IMR-90 (cell line): ENCODE results near the gene MAP3K15. TPM values are rescaled to one million over a fixed set of nuclear protein-coding genes. Genes with fewer than 3 reads are reported as not detected.

Experiments
- ATAC-seq: fragments of 200-7000 bp; cut with Tn5 transposase; 2 replicates; pipeline ENCODE4 v1.9.1; 2020; ENCODE audit warnings: low read depth, mild to moderate bottlenecking, moderate library complexity
- BruUV-seq: library from RNA; stranded (reverse); fragments of 400-500 nt; replicated peaks from 2 replicates; lab custom pipeline; 2021; lab: Mats Ljungman, UMichigan
- CTCF ChIA-PET: fragments of 300-600 bp; formaldehyde crosslinking; extraction: SDS; loops from one replicate; lab custom pipeline; 2021; ENCODE audit warnings: antibody characterized with exemption; lab: Yijun Ruan, JAX
- POLR2A ChIA-PET: fragments of 300-600 bp; sonication (Branson Sonifier 250); formaldehyde crosslinking; loops from one replicate; lab custom pipeline; 2022; ENCODE audit warnings: antibody characterized with exemption; ENCODE audit not compliant: unreplicated experiment; lab: Charles Lee
- DNase-seq: peaks from one replicate; pipeline ENCODE4 v3.0.0; 2013
- H2AFZ ChIP-seq: replicated peaks from 2 replicates; pipeline ENCODE3; 2013; ENCODE audit warnings: low read length, mild to moderate bottlenecking; ENCODE audit not compliant: poor library complexity
- H2AK5ac ChIP-seq: 2 replicates; pipeline ENCODE4 v1.6.1; 2013; ENCODE audit warnings: low read depth, low read length, inconsistent platforms
- H2AK9ac ChIP-seq: replicated peaks from 2 replicates; pipeline ENCODE3; 2013; ENCODE audit warnings: mild to moderate bottlenecking, low read depth, low read length, moderate library complexity; ENCODE audit not compliant: poor library complexity
- H2BK120ac ChIP-seq: 2 replicates; pipeline ENCODE4 v1.6.1; 2013; ENCODE audit warnings: low read depth, low read length, inconsistent platforms
- H2BK15ac ChIP-seq: 3 replicates; pipeline ENCODE4 v1.6.1; 2013; ENCODE audit warnings: low read depth, low read length, inconsistent platforms
- H2BK20ac ChIP-seq: 2 replicates; pipeline ENCODE4 v1.6.1; 2013; ENCODE audit warnings: low read depth, mild to moderate bottlenecking, inconsistent platforms, low read length, moderate library complexity
- H2BK5ac ChIP-seq: 2 replicates; pipeline ENCODE4 v1.6.1; 2013; ENCODE audit warnings: mild to moderate bottlenecking, low read depth, low read length, inconsistent platforms; ENCODE audit not compliant: poor library complexity, severe bottlenecking
- H3K14ac ChIP-seq: replicated peaks from 2 replicates; pipeline ENCODE4 v1.6.1; 2013; ENCODE audit warnings: low read depth, low read length, inconsistent platforms
- H3K18ac ChIP-seq: 2 replicates; pipeline ENCODE4 v1.6.1; 2013; ENCODE audit warnings: low read depth, low read length, control low read depth
- H3K23ac ChIP-seq: 2 replicates; pipeline ENCODE4 v1.6.1; 2013; ENCODE audit warnings: low read depth, low read length, inconsistent platforms
- H3K27ac ChIP-seq: 2 replicates; pipeline ENCODE4 v1.5.1; 2013; ENCODE audit warnings: mild to moderate bottlenecking, control low read depth, low read length; ENCODE audit not compliant: insufficient read depth
- H3K27me3 ChIP-seq: 2 replicates; pipeline ENCODE4 v1.6.1; 2013; ENCODE audit warnings: low read length; ENCODE audit not compliant: control insufficient read depth, insufficient read depth
- H3K36me3 ChIP-seq: 2 replicates; pipeline ENCODE4 v1.6.1; 2013; ENCODE audit warnings: low read length, mixed read lengths; ENCODE audit not compliant: control insufficient read depth, insufficient read depth
- H3K4ac ChIP-seq: 2 replicates; pipeline ENCODE4 v1.6.1; 2013; ENCODE audit warnings: low read depth, low read length, inconsistent platforms
- H3K4me1 ChIP-seq: 2 replicates; pipeline ENCODE4 v1.6.1; 2013; ENCODE audit warnings: low read length, mixed read lengths; ENCODE audit not compliant: control insufficient read depth, insufficient read depth
- H3K4me2 ChIP-seq: 2 replicates; pipeline ENCODE4 v1.6.1; 2013; ENCODE audit warnings: low read depth, mild to moderate bottlenecking, control low read depth, low read length, moderate library complexity
- H3K4me3 ChIP-seq: 2 replicates; pipeline ENCODE4 v1.5.1; 2013; ENCODE audit warnings: low read depth, mild to moderate bottlenecking, control low read depth, low read length, moderate library complexity; ENCODE audit not compliant: insufficient read depth
- H3K56ac ChIP-seq: 2 replicates; pipeline ENCODE4 v1.6.1; 2013; ENCODE audit warnings: low read length, inconsistent platforms; ENCODE audit not compliant: insufficient read depth; ENCODE audit errors: extremely low read depth
- H3K79me1 ChIP-seq, 2 experiments: 2 replicates each; pipeline ENCODE4 v1.6.1; 2013; ENCODE audit warnings: low read length in 2 of 2, inconsistent platforms in 1 of 2, low read depth in 1 of 2
- H3K9ac ChIP-seq: 2 replicates; pipeline ENCODE4 v1.6.1; 2013; ENCODE audit warnings: low read depth, low read length, control low read depth
- H3K9me1 ChIP-seq: 2 replicates; pipeline ENCODE4 v1.6.1; 2013; ENCODE audit warnings: low read length, inconsistent platforms; ENCODE audit not compliant: insufficient read depth
- H3K9me3 ChIP-seq: 2 replicates; pipeline ENCODE4 v1.6.1; 2013; ENCODE audit warnings: low read length; ENCODE audit not compliant: control insufficient read depth, insufficient read depth
- H4K20me1 ChIP-seq: 2 replicates; pipeline ENCODE4 v1.6.1; 2013; ENCODE audit warnings: low read length, inconsistent platforms; ENCODE audit not compliant: insufficient read depth
- H4K5ac ChIP-seq: 2 replicates; pipeline ENCODE4 v1.6.1; 2013; ENCODE audit warnings: mild to moderate bottlenecking, low read depth, low read length, control low read depth
- H4K8ac ChIP-seq, 2 experiments: 2 replicates each; pipeline ENCODE4 v1.6.1; 2013; ENCODE audit warnings: low read depth in 2 of 2, low read length in 2 of 2, control low read depth in 1 of 2, inconsistent platforms in 1 of 2
- H4K91ac ChIP-seq: 2 replicates; pipeline ENCODE4 v1.6.1; 2013; ENCODE audit warnings: low read depth, low read length, inconsistent platforms; ENCODE audit not compliant: insufficient read depth
- BHLHE40 ChIP-seq: fragments of 150-350 bp; IDR thresholded peaks from 2 replicates; pipeline ENCODE4 v1.6.1; 2016; ENCODE audit warnings: mild to moderate bottlenecking, low read depth, low read length
- CHD1 ChIP-seq: IDR thresholded peaks from 2 replicates; pipeline ENCODE4 v1.6.1; 2012; ENCODE audit warnings: low read depth, low read length, improper control_type of control experiment
- MAFK ChIP-seq: IDR thresholded peaks from 2 replicates; pipeline ENCODE4 v1.6.1; 2012; ENCODE audit warnings: low read depth, low read length, improper control_type of control experiment
- RAD21 ChIP-seq: IDR thresholded peaks from 2 replicates; pipeline ENCODE4 v1.6.1; 2012; ENCODE audit warnings: low read length, improper control_type of control experiment
- RCOR1 ChIP-seq: IDR thresholded peaks from 2 replicates; pipeline ENCODE4 v1.6.1; 2012; ENCODE audit warnings: mild to moderate bottlenecking, low read length, improper control_type of control experiment; ENCODE audit not compliant: insufficient replicate concordance
- SMC3 ChIP-seq: fragments of 150-350 bp; IDR thresholded peaks from 2 replicates; pipeline ENCODE4 v1.6.1; 2016; ENCODE audit warnings: low read depth, mild to moderate bottlenecking, antibody characterized with exemption, low read length, moderate library complexity
- WGBS, 2 experiments: methylation state at CpG; one replicate each; pipeline versions ENCODE4 v1.1.5 to v1.1.7; 2013; ENCODE audit warnings: missing lambda C conversion rate in 2 of 2; ENCODE audit not compliant: insufficient read length in 1 of 2; ENCODE audit errors: extremely low coverage in 2 of 2; 5-methylcytosine and 5-hydroxymethylcytosine counted together
- dilution Hi-C: fragments of 300-500 bp; cut with HindIII; formaldehyde crosslinking; loops from one replicate; pipeline ENCODE4 v1.14.3; 2018; ENCODE audit warnings: low sequenced_read_pairs; ENCODE audit not compliant: unreplicated experiment
- in situ Hi-C: fragments of 300-500 bp; cut with MboI; formaldehyde crosslinking; loops from 3 replicates; pipeline ENCODE4 v1.14.3; 2019; ENCODE audit warnings: low sequenced_read_pairs, inconsistent platforms, mixed read lengths
- intact Hi-C: fragments of 100-400 bp; cut with micrococcal nuclease; formaldehyde crosslinking; loops from 2 replicates; pipeline ENCODE4 v1.10.0; 2022
- polyA plus RNA-seq, 3 experiments: library from polyadenylated mRNA; depleted of rRNA; stranded (reverse); fragments of >200 nt; gene quantifications; 2 replicates each; pipeline ENCODE4 v1.2.3, GENCODE V29; 2012; ENCODE audit warnings: low replicate concordance in 1 of 3
- total RNA-seq: library from RNA; depleted of rRNA; stranded (reverse); fragments of >200 nt; gene quantifications from 2 replicates; pipeline ENCODE4 v1.2.3, GENCODE V29; 2012
- TF ChIP-seq, protein P1 (sequence below): conservative IDR thresholded peaks from 2 replicates; pipeline ENCODE4 v1.5.1; 2012; ENCODE audit warnings: mild to moderate bottlenecking, low read depth, low read length, improper control_type of control experiment

The MAP3K15 gene
- total and polyA plus RNA-seq, 2 of the 4 experiments (the other 2 are of a cell fraction): under 0.01 to 0.10 TPM

DNA sequence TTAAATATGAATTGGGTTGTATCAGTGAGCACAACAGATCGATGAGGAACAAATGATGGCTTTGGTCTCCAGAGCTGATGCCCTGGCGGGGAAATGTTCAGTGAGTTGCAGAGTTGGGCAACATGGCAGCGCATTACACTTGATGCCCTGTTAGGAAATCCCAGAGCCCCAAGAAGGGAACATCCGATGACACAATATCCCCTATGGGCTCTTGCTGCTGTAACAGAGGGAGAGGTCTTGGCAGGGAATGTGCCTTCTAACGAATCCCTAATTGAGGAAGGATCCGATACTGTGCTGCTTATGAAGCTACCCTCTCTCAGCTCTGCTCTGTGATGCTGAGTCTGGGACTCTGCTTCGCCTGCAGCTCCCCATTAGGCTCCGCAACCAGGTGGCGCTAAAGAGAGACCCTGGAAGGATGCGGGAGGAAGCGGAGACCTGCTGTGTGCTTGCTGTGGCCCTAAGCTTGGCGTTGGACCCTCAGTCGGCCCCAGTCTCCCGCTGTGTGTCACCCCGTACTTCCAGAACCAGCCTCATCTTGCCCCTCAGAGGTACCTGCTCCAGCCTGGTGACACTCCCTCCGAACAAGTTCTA lies 132.7 kb downstream of the MAP3K15 start:
- no TSS peak for BruUV-seq
- Histone ChIP-seq H3K27ac (no peak overlapping the region), H2BK15ac (no peak overlapping the region), H4K91ac (no peak overlapping the region), H4K20me1 (no peaks in the 10 kb centered on the region), H3K9ac (no peak overlapping the region), H3K4me3 (no peak overlapping the region), H3K36me3 (no peaks in the 10 kb centered on the region), H3K4ac (no peak overlapping the region), H4K5ac (no peak overlapping the region), H3K14ac (no peak overlapping the region), H3K4me1 (no peaks in the 10 kb centered on the region), H3K79me1 (no peaks in the 10 kb centered on the region), H3K56ac (no peak overlapping the region), H2AK5ac (no peak overlapping the region), H3K27me3 (peaks cover 2% of the 10 kb centered on the region; the same call in 1 of the 2 replicates), H2BK120ac (no peak overlapping the region), H2AFZ (peak overlapping the region; percentile 29), H2AK9ac (no peak overlapping the region), H3K4me2 (no peak overlapping the region), H2BK5ac (no peak overlapping the region), H4K8ac (no peak overlapping the region), H2BK20ac (no peak overlapping the region), H3K9me1 (no peaks in the 10 kb centered on the region), H3K23ac (no peak overlapping the region), H3K9me3 (no peaks in the 10 kb centered on the region; the same call in 1 of the 2 replicates), H3K18ac (no peak overlapping the region)
- dilution Hi-C loops (no loop called here), in situ Hi-C loops (loop anchor here (25.0 kb wide), 1 partner anchor 680 kb away; no protein-coding TSS in a partner anchor), intact Hi-C loops (no loop called here)
- TF ChIP-seq SMC3: peak; percentile 45
- no peak for TF ChIP-seq MAFK
- peak; percentile 38 for TF ChIP-seq RAD21
- no peak for TF ChIP-seq BHLHE40
- no peak for TF ChIP-seq RCOR1
- TF ChIP-seq, protein P1, sequence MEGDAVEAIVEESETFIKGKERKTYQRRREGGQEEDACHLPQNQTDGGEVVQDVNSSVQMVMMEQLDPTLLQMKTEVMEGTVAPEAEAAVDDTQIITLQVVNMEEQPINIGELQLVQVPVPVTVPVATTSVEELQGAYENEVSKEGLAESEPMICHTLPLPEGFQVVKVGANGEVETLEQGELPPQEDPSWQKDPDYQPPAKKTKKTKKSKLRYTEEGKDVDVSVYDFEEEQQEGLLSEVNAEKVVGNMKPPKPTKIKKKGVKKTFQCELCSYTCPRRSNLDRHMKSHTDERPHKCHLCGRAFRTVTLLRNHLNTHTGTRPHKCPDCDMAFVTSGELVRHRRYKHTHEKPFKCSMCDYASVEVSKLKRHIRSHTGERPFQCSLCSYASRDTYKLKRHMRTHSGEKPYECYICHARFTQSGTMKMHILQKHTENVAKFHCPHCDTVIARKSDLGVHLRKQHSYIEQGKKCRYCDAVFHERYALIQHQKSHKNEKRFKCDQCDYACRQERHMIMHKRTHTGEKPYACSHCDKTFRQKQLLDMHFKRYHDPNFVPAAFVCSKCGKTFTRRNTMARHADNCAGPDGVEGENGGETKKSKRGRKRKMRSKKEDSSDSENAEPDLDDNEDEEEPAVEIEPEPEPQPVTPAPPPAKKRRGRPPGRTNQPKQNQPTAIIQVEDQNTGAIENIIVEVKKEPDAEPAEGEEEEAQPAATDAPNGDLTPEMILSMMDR: peak; percentile 51
- no peak for TF ChIP-seq CHD1
- CTCF ChIA-PET: interaction anchor here (0.7 to 0.9 kb wide), 3 partner anchors 10 to 148 kb away, joined by 3 to 5 read pairs (median 4); no protein-coding TSS in a partner anchor
- POLR2A ChIA-PET: no interaction called here
- ATAC-seq (peak; percentile 83), DNase-seq (peak; percentile 32)
- 7% methylated on average over 3 of the region's 16 CpGs; no CpG with 5 or more reads in 1 of the 2 experiments for whole genome bisulfite sequencing, 2 experiments
